A673 (cell line): ENCODE data around the gene NHSL1. TPM values are rescaled to one million over a fixed set of nuclear protein-coding genes. Genes with fewer than 3 reads are reported as not detected.

ENCODE experiments used
- BruUV-seq: library from RNA; stranded (reverse); fragments of 400-500 nt; replicated peaks from 2 replicates; lab custom pipeline; 2021; lab: Mats Ljungman, UMichigan
- CTCF ChIA-PET: fragments of 300-600 bp; sonication (Branson Sonifier 250); formaldehyde crosslinking; loops from one replicate; lab custom pipeline; 2022; ENCODE audit warnings: antibody characterized with exemption; lab: Charles Lee
- POLR2A ChIA-PET: fragments of 300-600 bp; sonication (Branson Sonifier 250); formaldehyde crosslinking; loops from one replicate; lab custom pipeline; 2022; ENCODE audit warnings: antibody characterized with exemption; ENCODE audit not compliant: low non-redundant PET; lab: Charles Lee
- DNase-seq: peaks from one replicate; pipeline ENCODE4 v3.0.0-alpha.2; 2015; ENCODE audit warnings: low spot score
- H3K27ac ChIP-seq: fragments of 200-600 bp; sonication (generic); 2 replicates; pipeline ENCODE4 v1.5.1; 2016; ENCODE audit warnings: mixed run types, low read depth, mild to moderate bottlenecking, mixed read lengths, antibody characterized with exemption, low read length; ENCODE audit not compliant: poor library complexity, severe bottlenecking
- H3K27me3 ChIP-seq: fragments of 200-600 bp; sonication (generic); replicated peaks from 2 replicates; pipeline ENCODE4 v1.6.1; 2017; ENCODE audit warnings: mixed run types, low read depth, mild to moderate bottlenecking, mixed read lengths, antibody characterized with exemption, low read length; ENCODE audit not compliant: insufficient read depth, poor library complexity
- H3K36me3 ChIP-seq: fragments of 200-600 bp; sonication (generic); 2 replicates; pipeline ENCODE4 v1.6.1; 2016; ENCODE audit warnings: mixed run types, mild to moderate bottlenecking, mixed read lengths, antibody characterized with exemption, low read length; ENCODE audit not compliant: insufficient read depth, poor library complexity, severe bottlenecking
- H3K4me1 ChIP-seq: fragments of 200-600 bp; sonication (generic); 2 replicates; pipeline ENCODE4 v1.6.1; 2017; ENCODE audit warnings: mixed run types, mild to moderate bottlenecking, mixed read lengths, antibody characterized with exemption, low read length; ENCODE audit not compliant: insufficient read depth, poor library complexity, severe bottlenecking
- H3K4me3 ChIP-seq: fragments of 200-600 bp; sonication (generic); 2 replicates; pipeline ENCODE4 v1.5.1; 2016; ENCODE audit warnings: low read depth, mixed run types, mild to moderate bottlenecking, mixed read lengths, low read length; ENCODE audit not compliant: poor library complexity, severe bottlenecking
- H3K9me3 ChIP-seq: fragments of 200-600 bp; sonication (generic); 2 replicates; pipeline ENCODE4 v1.6.1; 2016; ENCODE audit warnings: mixed run types, low read depth, mild to moderate bottlenecking, mixed read lengths, antibody characterized with exemption, low read length; ENCODE audit not compliant: poor library complexity, severe bottlenecking
- EZH2 ChIP-seq: fragments of 200-600 bp; sonication (generic); IDR thresholded peaks from 2 replicates; pipeline ENCODE4 v1.6.1; 2017; ENCODE audit warnings: borderline replicate concordance, low read depth, mild to moderate bottlenecking, mixed read lengths, antibody characterized with exemption, low read length; ENCODE audit not compliant: poor library complexity, severe bottlenecking
- intact Hi-C: fragments of 100-400 bp; cut with micrococcal nuclease; formaldehyde crosslinking; loops from one replicate; pipeline ENCODE4 v1.10.0; 2022; ENCODE audit not compliant: unreplicated experiment
- total RNA-seq: library from RNA; stranded (reverse); gene quantifications from 2 replicates; pipeline ENCODE4 v1.2.3, GENCODE V29; 2021
- TF ChIP-seq, protein P1 (sequence below): fragments of 300-800, 200-600 bp; sonication (generic); conservative IDR thresholded peaks from 2 replicates; pipeline ENCODE4 v1.5.1; 2017; ENCODE audit warnings: low read depth, mild to moderate bottlenecking, antibody characterized with exemption, low read length, moderate library complexity, mixed read lengths

The NHSL1 gene
- total RNA-seq, 1 experiment from 2014 or later = 33.1 TPM

DNA sequence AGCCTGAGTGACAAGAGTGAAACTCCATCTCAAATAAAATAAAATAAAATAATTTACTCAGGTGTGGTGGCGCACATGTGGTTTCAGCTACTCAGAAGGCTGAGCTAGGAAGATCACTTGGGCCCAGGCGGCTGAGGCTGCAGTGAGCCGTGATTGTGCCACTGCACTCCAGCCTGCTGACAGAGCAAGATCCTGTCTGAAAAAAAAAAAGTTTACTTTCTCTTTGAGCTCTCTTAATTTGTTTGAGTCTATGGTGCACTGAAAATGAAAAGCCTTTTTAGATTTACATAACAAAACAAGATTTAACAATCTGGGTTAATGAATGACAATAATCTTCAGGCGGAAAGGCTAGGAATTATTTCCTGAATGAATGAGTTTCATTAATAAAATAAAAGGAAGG lies 23.3 kb upstream of the NHSL1 start:
- POLR2A ChIA-PET = no interaction called here
- CTCF ChIA-PET = no interaction called here
- TF ChIP-seq, protein P1, sequence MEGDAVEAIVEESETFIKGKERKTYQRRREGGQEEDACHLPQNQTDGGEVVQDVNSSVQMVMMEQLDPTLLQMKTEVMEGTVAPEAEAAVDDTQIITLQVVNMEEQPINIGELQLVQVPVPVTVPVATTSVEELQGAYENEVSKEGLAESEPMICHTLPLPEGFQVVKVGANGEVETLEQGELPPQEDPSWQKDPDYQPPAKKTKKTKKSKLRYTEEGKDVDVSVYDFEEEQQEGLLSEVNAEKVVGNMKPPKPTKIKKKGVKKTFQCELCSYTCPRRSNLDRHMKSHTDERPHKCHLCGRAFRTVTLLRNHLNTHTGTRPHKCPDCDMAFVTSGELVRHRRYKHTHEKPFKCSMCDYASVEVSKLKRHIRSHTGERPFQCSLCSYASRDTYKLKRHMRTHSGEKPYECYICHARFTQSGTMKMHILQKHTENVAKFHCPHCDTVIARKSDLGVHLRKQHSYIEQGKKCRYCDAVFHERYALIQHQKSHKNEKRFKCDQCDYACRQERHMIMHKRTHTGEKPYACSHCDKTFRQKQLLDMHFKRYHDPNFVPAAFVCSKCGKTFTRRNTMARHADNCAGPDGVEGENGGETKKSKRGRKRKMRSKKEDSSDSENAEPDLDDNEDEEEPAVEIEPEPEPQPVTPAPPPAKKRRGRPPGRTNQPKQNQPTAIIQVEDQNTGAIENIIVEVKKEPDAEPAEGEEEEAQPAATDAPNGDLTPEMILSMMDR = no peak
- TF ChIP-seq EZH2 = no peak
- Histone ChIP-seq H3K4me1 (peaks cover 33% of the 10 kb centered on the region), H3K36me3 (no peaks in the 10 kb centered on the region), H3K27ac (no peak overlapping the region), H3K27me3 (no peaks in the 10 kb centered on the region), H3K4me3 (no peak overlapping the region), H3K9me3 (peaks cover 4% of the 10 kb centered on the region)
- no TSS peak for BruUV-seq
- no peak for DNase-seq
- intact Hi-C loops = no loop called here

DNA sequence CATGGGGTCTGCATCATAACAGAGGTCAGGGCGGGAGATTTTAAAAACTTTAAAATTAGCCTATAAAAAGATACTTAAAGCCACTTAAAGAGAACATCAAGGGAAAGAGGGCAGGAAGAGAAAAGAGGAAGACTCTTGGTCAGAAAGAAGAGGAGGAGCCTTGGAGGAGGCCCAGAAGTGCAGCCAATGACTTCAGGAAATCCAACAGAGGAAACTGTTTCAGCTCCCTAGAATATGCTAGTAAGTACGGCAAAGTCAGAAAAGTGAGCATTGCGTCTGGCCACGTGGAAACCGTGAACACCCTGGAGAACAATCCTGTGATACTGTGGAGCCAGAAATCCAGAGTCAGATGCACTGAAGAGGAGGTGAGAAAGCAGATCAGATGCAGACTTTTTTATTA lies 22.5 kb upstream of the NHSL1 start:
- Histone ChIP-seq H3K9me3 (peaks cover 4% of the 10 kb centered on the region), H3K27ac (no peak overlapping the region), H3K27me3 (no peaks in the 10 kb centered on the region), H3K36me3 (no peaks in the 10 kb centered on the region), H3K4me1 (peaks cover 25% of the 10 kb centered on the region), H3K4me3 (no peak overlapping the region)
- ChIA-PET CTCF (no interaction called here), POLR2A (no interaction called here)
- no peak for DNase-seq
- intact Hi-C loops = no loop called here
- no TSS peak for BruUV-seq
- TF ChIP-seq, protein P1 = no peak
- no peak for TF ChIP-seq EZH2

DNA sequence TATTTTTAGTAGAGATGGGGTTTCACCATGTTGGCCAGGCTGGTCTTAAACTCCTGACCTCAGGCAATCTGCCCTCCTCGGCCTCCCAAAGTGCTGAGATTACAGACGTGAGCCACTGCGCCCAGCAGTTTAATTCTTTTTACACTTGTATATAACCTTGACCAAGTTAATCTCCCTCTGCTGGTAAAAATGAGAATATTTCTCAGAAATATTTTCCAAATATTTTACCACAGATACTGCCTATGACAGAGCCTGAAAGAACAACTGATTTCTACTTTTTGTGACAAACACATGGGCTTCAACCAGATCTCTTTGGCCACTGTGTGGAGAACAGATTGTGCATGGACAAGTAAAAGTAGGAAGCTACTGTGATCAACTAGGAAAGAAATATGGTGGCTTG lies 21.2 kb upstream of the NHSL1 start:
- no TSS peak for BruUV-seq
- DNase-seq = no peak
- H3K4me1 ChIP-seq = peaks cover 18% of the 10 kb centered on the region
- H3K36me3 ChIP-seq = no peaks in the 10 kb centered on the region
- TF ChIP-seq, protein P1 = peak; percentile 44
- TF ChIP-seq EZH2 = no peak
- ChIA-PET POLR2A (interaction anchor here (0.5 kb wide), 1 partner anchor 22 kb away, joined by 6 read pairs; no protein-coding TSS in a partner anchor), CTCF (interaction anchor here (0.5 to 0.7 kb wide), 2 partner anchors 35 to 55 kb away, joined by 7 to 9 read pairs; no protein-coding TSS in a partner anchor)
- no peaks in the 10 kb centered on the region for H3K27me3 ChIP-seq
- H3K4me3 ChIP-seq = no peak overlapping the region
- intact Hi-C loops = no loop called here
- H3K27ac ChIP-seq = no peak overlapping the region
- peaks cover 4% of the 10 kb centered on the region for H3K9me3 ChIP-seq
